Parathyroid adenoma (tissue), 2 donors: ENCODE results near the gene AGTRAP.

Source experiments
- H2AFZ ChIP-seq: fragments of 300-600 bp; sonication (generic); one replicate; pipeline ENCODE4 v1.7.0; 2017; ENCODE audit warnings: antibody characterized with exemption, mild to moderate bottlenecking
- H3K27ac ChIP-seq: fragments of 300-600 bp; sonication (generic); one replicate; pipeline ENCODE4 v1.7.0; 2017
- H3K27me3 ChIP-seq: fragments of 300-600 bp; sonication (generic); one replicate; pipeline ENCODE4 v1.7.0; 2017; ENCODE audit warnings: low read length; ENCODE audit not compliant: control insufficient read depth, insufficient read depth
- H3K36me3 ChIP-seq: fragments of 300-600 bp; sonication (generic); one replicate; pipeline ENCODE4 v1.7.0; 2017; ENCODE audit warnings: low read length; ENCODE audit not compliant: control insufficient read depth, insufficient read depth
- H3K4me1 ChIP-seq: fragments of 300-600 bp; sonication (generic); one replicate; pipeline ENCODE4 v1.7.0; 2017; ENCODE audit warnings: control low read depth
- H3K4me2 ChIP-seq: fragments of 300-600 bp; sonication (generic); one replicate; pipeline ENCODE4 v1.7.0; 2017; ENCODE audit warnings: low read length
- H3K4me3 ChIP-seq: fragments of 300-600 bp; sonication (generic); one replicate; pipeline ENCODE4 v1.7.0; 2017; ENCODE audit warnings: low read depth, low read length
- H3K79me2 ChIP-seq: fragments of 300-600 bp; sonication (generic); one replicate; pipeline ENCODE4 v1.7.0; 2017; ENCODE audit warnings: control low read depth
- H3K9ac ChIP-seq: fragments of 300-600 bp; sonication (generic); one replicate; pipeline ENCODE4 v1.7.0; 2017; ENCODE audit warnings: mild to moderate bottlenecking
- H3K9me3 ChIP-seq: fragments of 300-600 bp; sonication (generic); one replicate; pipeline ENCODE4 v1.7.0; 2017; ENCODE audit warnings: low read length; ENCODE audit not compliant: control insufficient read depth
- TF ChIP-seq, protein P1 (sequence below): fragments of 300-600 bp; sonication (generic); IDR thresholded peaks from one replicate; pipeline ENCODE4 v1.7.0; 2017; ENCODE audit warnings: antibody characterized with exemption, mild to moderate bottlenecking
- donor health status: primary hyperparathyroidism.

The AGTRAP gene

DNA sequence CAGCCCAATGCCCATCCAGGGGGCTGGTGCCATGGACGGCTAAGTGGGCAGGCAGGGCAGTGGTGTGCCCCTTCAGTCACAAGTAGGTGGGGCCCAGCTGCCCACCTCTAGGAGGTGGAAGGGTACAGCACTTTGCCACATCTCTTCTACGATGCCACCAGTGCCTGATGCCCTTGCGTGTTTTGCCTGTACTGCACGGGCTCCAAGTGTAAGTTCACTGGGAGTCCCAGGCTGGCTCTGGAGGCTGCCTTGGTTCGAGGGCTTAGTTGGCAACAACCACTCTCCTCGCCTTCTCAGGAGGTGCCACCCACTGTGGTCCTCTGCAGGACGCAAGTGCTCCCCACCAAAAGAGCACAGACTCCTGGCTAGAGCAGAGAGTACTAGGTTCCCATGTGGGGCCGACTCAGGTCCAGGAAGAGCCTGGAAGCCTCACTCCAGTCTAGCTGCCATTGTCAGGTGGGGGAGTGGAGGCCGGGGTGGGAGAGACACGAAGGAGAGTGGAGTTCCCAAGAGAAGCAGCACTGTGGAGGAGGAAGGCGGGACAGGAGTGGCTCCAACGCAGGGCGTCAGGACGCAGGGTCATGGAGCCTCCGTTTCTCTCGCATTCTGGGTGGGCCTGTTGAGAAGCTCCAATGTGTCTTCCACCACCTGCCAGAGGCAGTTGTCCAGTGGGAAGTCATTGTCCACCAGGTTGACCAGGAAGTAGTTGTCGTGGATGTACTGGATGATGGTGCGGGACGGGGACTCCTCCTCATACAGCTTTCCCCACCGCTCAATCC is 54.4 kb downstream of the AGTRAP start:
- Histone ChIP-seq H3K4me2 (no peak overlapping the region), H3K27ac (peak overlapping the region; percentile 87), H3K9ac (no peak overlapping the region), H3K27me3 (no peaks in the 10 kb centered on the region), H2AFZ (no peak overlapping the region), H3K9me3 (no peaks in the 10 kb centered on the region), H3K4me3 (no peak overlapping the region), H3K36me3 (no peaks in the 10 kb centered on the region), H3K4me1 (peaks cover 13% of the 10 kb centered on the region), H3K79me2 (no peaks in the 10 kb centered on the region)
- TF ChIP-seq, protein P1, sequence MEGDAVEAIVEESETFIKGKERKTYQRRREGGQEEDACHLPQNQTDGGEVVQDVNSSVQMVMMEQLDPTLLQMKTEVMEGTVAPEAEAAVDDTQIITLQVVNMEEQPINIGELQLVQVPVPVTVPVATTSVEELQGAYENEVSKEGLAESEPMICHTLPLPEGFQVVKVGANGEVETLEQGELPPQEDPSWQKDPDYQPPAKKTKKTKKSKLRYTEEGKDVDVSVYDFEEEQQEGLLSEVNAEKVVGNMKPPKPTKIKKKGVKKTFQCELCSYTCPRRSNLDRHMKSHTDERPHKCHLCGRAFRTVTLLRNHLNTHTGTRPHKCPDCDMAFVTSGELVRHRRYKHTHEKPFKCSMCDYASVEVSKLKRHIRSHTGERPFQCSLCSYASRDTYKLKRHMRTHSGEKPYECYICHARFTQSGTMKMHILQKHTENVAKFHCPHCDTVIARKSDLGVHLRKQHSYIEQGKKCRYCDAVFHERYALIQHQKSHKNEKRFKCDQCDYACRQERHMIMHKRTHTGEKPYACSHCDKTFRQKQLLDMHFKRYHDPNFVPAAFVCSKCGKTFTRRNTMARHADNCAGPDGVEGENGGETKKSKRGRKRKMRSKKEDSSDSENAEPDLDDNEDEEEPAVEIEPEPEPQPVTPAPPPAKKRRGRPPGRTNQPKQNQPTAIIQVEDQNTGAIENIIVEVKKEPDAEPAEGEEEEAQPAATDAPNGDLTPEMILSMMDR = no peak

GRCh38 chr1:11790880-11791715 is 55.2 kb downstream of the AGTRAP start:
- no peak overlapping the region for H3K9ac ChIP-seq
- H3K36me3 ChIP-seq = no peaks in the 10 kb centered on the region
- H3K79me2 ChIP-seq = no peaks in the 10 kb centered on the region
- H3K9me3 ChIP-seq = no peaks in the 10 kb centered on the region
- no peak overlapping the region for H2AFZ ChIP-seq
- H3K4me3 ChIP-seq = no peak overlapping the region
- H3K27me3 ChIP-seq = no peaks in the 10 kb centered on the region
- peaks cover 10% of the 10 kb centered on the region for H3K4me1 ChIP-seq
- H3K4me2 ChIP-seq = no peak overlapping the region
- H3K27ac ChIP-seq = peak overlapping the region; percentile 87
- TF ChIP-seq, protein P1 = no peak

- no peaks in the 10 kb centered on the region for H3K79me2 ChIP-seq
- no peak overlapping the region for H3K9ac ChIP-seq
- H3K4me2 ChIP-seq = no peak overlapping the region
- no peaks in the 10 kb centered on the region for H3K36me3 ChIP-seq
- TF ChIP-seq, protein P1 = no peak
- H3K27ac ChIP-seq = peak overlapping the region; percentile 74
- no peaks in the 10 kb centered on the region for H3K27me3 ChIP-seq
- peaks cover 7% of the 10 kb centered on the region for H3K4me1 ChIP-seq
- H3K9me3 ChIP-seq = no peaks in the 10 kb centered on the region
- no peak overlapping the region for H3K4me3 ChIP-seq
- H2AFZ ChIP-seq = no peak overlapping the region
These were observed 56.2 kb downstream of the AGTRAP start for GRCh38 chr1:11792106-11792505.

GRCh38 chr1:11793819-11794218 is 57.9 kb downstream of the AGTRAP start:
- Histone ChIP-seq H3K4me1 (no peaks in the 10 kb centered on the region), H3K9me3 (no peaks in the 10 kb centered on the region), H3K79me2 (no peaks in the 10 kb centered on the region), H3K4me2 (no peak overlapping the region), H2AFZ (no peak overlapping the region), H3K27ac (no peak overlapping the region), H3K36me3 (no peaks in the 10 kb centered on the region), H3K9ac (no peak overlapping the region), H3K4me3 (no peak overlapping the region), H3K27me3 (no peaks in the 10 kb centered on the region)
- TF ChIP-seq, protein P1 = no peak
